Mesenchymal stem cell (in vitro differentiated cells and primary cell): ENCODE measurements around the gene RGPD3.
"Not testable (repeated sequence)": the region's sequence is repeated elsewhere in the genome, so short reads cannot be mapped to it uniquely, and the experiment has no call there.

Source experiments
- DNase-seq: peaks from one replicate; pipeline ENCODE4 v3.0.0-alpha.2; 2013
- H2AFZ ChIP-seq: one replicate; pipeline ENCODE4 v1.6.1; 2013; ENCODE audit warnings: low read depth, mild to moderate bottlenecking, control low read depth, inconsistent platforms, low read length, moderate library complexity
- H2AK5ac ChIP-seq: 2 replicates; pipeline ENCODE4 v1.6.1; 2013; ENCODE audit warnings: low read length, moderate library complexity, mild to moderate bottlenecking, inconsistent platforms; ENCODE audit not compliant: severe bottlenecking
- H2BK120ac ChIP-seq: one replicate; pipeline ENCODE4 v1.6.1; 2013; ENCODE audit warnings: low read depth, mild to moderate bottlenecking, inconsistent platforms, low read length, moderate library complexity
- H2BK12ac ChIP-seq, 2 experiments: one replicate each; pipeline ENCODE4 v1.6.1; 2013; ENCODE audit warnings: inconsistent platforms in 2 of 2, low read length in 2 of 2, mild to moderate bottlenecking in 2 of 2, moderate library complexity in 2 of 2, control low read depth in 1 of 2
- H2BK15ac ChIP-seq: one replicate; pipeline ENCODE4 v1.6.1; 2013; ENCODE audit warnings: mild to moderate bottlenecking, low read depth, inconsistent platforms; ENCODE audit not compliant: poor library complexity, severe bottlenecking
- H2BK5ac ChIP-seq: 2 replicates; pipeline ENCODE4 v1.6.1; 2013; ENCODE audit warnings: low read depth, mild to moderate bottlenecking, low read length, control low read depth, inconsistent platforms; ENCODE audit not compliant: poor library complexity, severe bottlenecking
- H3K14ac ChIP-seq, 2 experiments: one replicate each; pipeline ENCODE4 v1.6.1; 2013; ENCODE audit warnings: inconsistent platforms in 2 of 2, low read length in 2 of 2, control low read depth in 1 of 2, mild to moderate bottlenecking in 1 of 2, moderate library complexity in 1 of 2
- H3K18ac ChIP-seq, 2 experiments: one replicate each; pipeline ENCODE4 v1.6.1; 2013; ENCODE audit warnings: inconsistent platforms in 2 of 2, low read length in 2 of 2, control low read depth in 1 of 2, low read depth in 1 of 2, mild to moderate bottlenecking in 1 of 2
- H3K23ac ChIP-seq, 2 experiments: one replicate each; pipeline ENCODE4 v1.6.1; 2013; ENCODE audit warnings: inconsistent platforms in 2 of 2, low read length in 2 of 2, mild to moderate bottlenecking in 2 of 2, moderate library complexity in 2 of 2, control low read depth in 1 of 2
- H3K27ac ChIP-seq: 2 replicates; pipeline ENCODE4 v1.5.1; 2013; ENCODE audit warnings: mild to moderate bottlenecking, moderate library complexity, low read length, control low read depth, inconsistent platforms; ENCODE audit not compliant: poor library complexity, severe bottlenecking
- H3K27me3 ChIP-seq, 2 experiments: 2 replicates each; pipeline versions ENCODE4 v1.6.1 to v1.7.0; 2013; ENCODE audit warnings: low read length in 2 of 2, mild to moderate bottlenecking in 2 of 2, moderate library complexity in 2 of 2, control low read depth in 1 of 2, inconsistent platforms in 1 of 2; ENCODE audit not compliant: control insufficient read depth in 1 of 2, insufficient read depth in 1 of 2
- H3K36me3 ChIP-seq, 2 experiments: 2 replicates each; pipeline versions ENCODE4 v1.6.1 to v1.7.0; 2013; ENCODE audit warnings: low read length in 2 of 2, control low read depth in 1 of 2, inconsistent platforms in 1 of 2, low read depth in 1 of 2, mild to moderate bottlenecking in 1 of 2; ENCODE audit not compliant: insufficient read depth in 2 of 2, control insufficient read depth in 1 of 2
- H3K4ac ChIP-seq, 2 experiments: one replicate each; pipeline ENCODE4 v1.6.1; 2013; ENCODE audit warnings: inconsistent platforms in 2 of 2, low read length in 2 of 2, mild to moderate bottlenecking in 2 of 2, moderate library complexity in 2 of 2, control low read depth in 1 of 2, low read depth in 1 of 2
- H3K4me1 ChIP-seq: 2 replicates; pipeline ENCODE4 v1.6.1; 2013; ENCODE audit warnings: low read depth, low read length, control low read depth; ENCODE audit not compliant: control insufficient read depth, insufficient read depth
- H3K4me2 ChIP-seq: 2 replicates; pipeline ENCODE4 v1.6.1; 2013; ENCODE audit warnings: low read length, mild to moderate bottlenecking, inconsistent platforms; ENCODE audit not compliant: poor library complexity, severe bottlenecking
- H3K4me3 ChIP-seq, 2 experiments: 2 replicates each; pipeline versions ENCODE4 v1.5.1 to v1.7.0; 2013; ENCODE audit warnings: low read length in 2 of 2, mild to moderate bottlenecking in 2 of 2, control low read depth in 1 of 2, low read depth in 1 of 2; ENCODE audit not compliant: insufficient read depth in 1 of 2
- H3K79me1 ChIP-seq: replicated peaks from 2 replicates; pipeline ENCODE4 v1.6.1; 2013; ENCODE audit warnings: mild to moderate bottlenecking, control low read depth, low read length, inconsistent platforms; ENCODE audit not compliant: poor library complexity, severe bottlenecking
- H3K9ac ChIP-seq: 2 replicates; pipeline ENCODE4 v1.7.0; 2013; ENCODE audit warnings: mild to moderate bottlenecking, low read length, moderate library complexity
- H3K9me3 ChIP-seq: 2 replicates; pipeline ENCODE4 v1.7.0; 2013; ENCODE audit warnings: mild to moderate bottlenecking, low read length; ENCODE audit not compliant: control insufficient read depth
- H4K8ac ChIP-seq: one replicate; pipeline ENCODE4 v1.6.1; 2013; ENCODE audit warnings: inconsistent platforms, mild to moderate bottlenecking, low read length, moderate library complexity
- H4K91ac ChIP-seq: one replicate; pipeline ENCODE4 v1.6.1; 2013; ENCODE audit warnings: mild to moderate bottlenecking, low read length, inconsistent platforms
- WGBS: methylation state at CpG from one replicate; pipeline ENCODE4 v1.1.7; 2013; ENCODE audit warnings: mixed read lengths; 5-methylcytosine and 5-hydroxymethylcytosine counted together

RGPD3 gene

DNA sequence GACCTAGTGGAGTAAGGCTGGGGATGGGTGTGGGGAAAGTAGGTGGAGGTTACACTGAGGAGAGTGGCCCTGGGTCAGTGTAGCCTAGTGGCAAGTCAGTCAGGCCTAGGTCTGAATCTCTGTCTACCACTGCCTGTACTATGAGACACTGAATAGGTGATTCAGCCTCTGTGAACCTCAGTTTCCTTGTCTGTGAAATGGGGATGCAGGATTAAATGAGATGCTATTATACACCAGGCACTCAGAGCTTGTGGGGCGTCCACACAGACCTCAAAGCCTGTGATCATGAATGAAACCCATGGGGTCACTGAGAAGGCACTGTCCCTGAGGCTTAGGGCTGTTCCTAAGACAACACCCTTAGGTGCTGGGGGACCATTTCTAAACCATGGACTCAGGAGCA, 30.3 kb upstream of the RGPD3 start:
- not testable (repeated sequence) for H2BK15ac ChIP-seq, H2BK12ac ChIP-seq, H3K18ac ChIP-seq, H3K4me3 ChIP-seq, H3K4ac ChIP-seq, H3K27me3 ChIP-seq, H3K23ac ChIP-seq, H3K9me3 ChIP-seq, H2BK120ac ChIP-seq, H3K27ac ChIP-seq, H3K36me3 ChIP-seq, H3K9ac ChIP-seq, H3K14ac ChIP-seq, H4K8ac ChIP-seq, H4K91ac ChIP-seq, H2AFZ ChIP-seq, H2BK5ac ChIP-seq, DNase-seq, H3K4me1 ChIP-seq, H2AK5ac ChIP-seq, H3K4me2 ChIP-seq, H3K79me1 ChIP-seq
- WGBS: 86% methylated on average over 1 of the region's 1 CpG

- H3K9ac ChIP-seq, H2AFZ ChIP-seq, H3K4me1 ChIP-seq, H2AK5ac ChIP-seq, H3K4me3 ChIP-seq, H3K14ac ChIP-seq, H3K9me3 ChIP-seq, H2BK12ac ChIP-seq, H3K27ac ChIP-seq, DNase-seq, H3K36me3 ChIP-seq, H4K91ac ChIP-seq, H3K23ac ChIP-seq, H3K18ac ChIP-seq, H3K27me3 ChIP-seq, H3K4me2 ChIP-seq, H3K79me1 ChIP-seq, H2BK15ac ChIP-seq, H2BK120ac ChIP-seq, H2BK5ac ChIP-seq, H3K4ac ChIP-seq, H4K8ac ChIP-seq: not testable (repeated sequence)
- 50% methylated on average over 4 of the region's 6 CpGs for WGBS
These were observed 24.7 kb upstream of the RGPD3 start for GRCh38 chr2:106492913-106493312.

GRCh38 chr2:106492399-106492798, 24.2 kb upstream of the RGPD3 start:
- not testable (repeated sequence) for H3K14ac ChIP-seq, H3K9me3 ChIP-seq, H2BK15ac ChIP-seq, H3K23ac ChIP-seq, H3K27me3 ChIP-seq, H2BK5ac ChIP-seq, H3K4me2 ChIP-seq, H3K4ac ChIP-seq, H3K9ac ChIP-seq, H3K79me1 ChIP-seq, H3K4me1 ChIP-seq, H3K4me3 ChIP-seq, H3K36me3 ChIP-seq, H2AFZ ChIP-seq, H2BK120ac ChIP-seq, H4K8ac ChIP-seq, H3K27ac ChIP-seq, H2BK12ac ChIP-seq, H4K91ac ChIP-seq, H3K18ac ChIP-seq, H2AK5ac ChIP-seq, DNase-seq
- 58% methylated on average over 3 of the region's 6 CpGs for WGBS

- H3K9ac ChIP-seq, H2BK12ac ChIP-seq, H2AFZ ChIP-seq, H3K27ac ChIP-seq, H2BK120ac ChIP-seq, H4K8ac ChIP-seq, H3K9me3 ChIP-seq, H2AK5ac ChIP-seq, H3K23ac ChIP-seq, H2BK5ac ChIP-seq, DNase-seq, H3K14ac ChIP-seq, H3K36me3 ChIP-seq, H3K4me3 ChIP-seq, H3K4me1 ChIP-seq, H3K4ac ChIP-seq, H3K27me3 ChIP-seq, H2BK15ac ChIP-seq, H3K4me2 ChIP-seq, H3K18ac ChIP-seq, H3K79me1 ChIP-seq, H4K91ac ChIP-seq: not testable (repeated sequence)
- WGBS: 57% methylated on average over 5 of the region's 6 CpGs
These were observed 21.5 kb upstream of the RGPD3 start for GRCh38 chr2:106489701-106490100.
